GM18951 (cell line): ENCODE measurements around the gene PTRHD1.

Experiments used
- POLR2A ChIP-seq: IDR thresholded peaks from 4 replicates; pipeline ENCODE4 v1.6.1; 2011; ENCODE audit warnings: mild to moderate bottlenecking; ENCODE audit not compliant: insufficient read length, insufficient read depth; ENCODE audit errors: extremely low read depth
- in situ Hi-C: fragments of 300-500 bp; cut with MboI; formaldehyde crosslinking; loops from one replicate; pipeline ENCODE4 v1.12.0; 2022; ENCODE audit warnings: low sequenced_read_pairs, mixed read lengths, inconsistent platforms; ENCODE audit not compliant: unreplicated experiment

Gene PTRHD1

DNA sequence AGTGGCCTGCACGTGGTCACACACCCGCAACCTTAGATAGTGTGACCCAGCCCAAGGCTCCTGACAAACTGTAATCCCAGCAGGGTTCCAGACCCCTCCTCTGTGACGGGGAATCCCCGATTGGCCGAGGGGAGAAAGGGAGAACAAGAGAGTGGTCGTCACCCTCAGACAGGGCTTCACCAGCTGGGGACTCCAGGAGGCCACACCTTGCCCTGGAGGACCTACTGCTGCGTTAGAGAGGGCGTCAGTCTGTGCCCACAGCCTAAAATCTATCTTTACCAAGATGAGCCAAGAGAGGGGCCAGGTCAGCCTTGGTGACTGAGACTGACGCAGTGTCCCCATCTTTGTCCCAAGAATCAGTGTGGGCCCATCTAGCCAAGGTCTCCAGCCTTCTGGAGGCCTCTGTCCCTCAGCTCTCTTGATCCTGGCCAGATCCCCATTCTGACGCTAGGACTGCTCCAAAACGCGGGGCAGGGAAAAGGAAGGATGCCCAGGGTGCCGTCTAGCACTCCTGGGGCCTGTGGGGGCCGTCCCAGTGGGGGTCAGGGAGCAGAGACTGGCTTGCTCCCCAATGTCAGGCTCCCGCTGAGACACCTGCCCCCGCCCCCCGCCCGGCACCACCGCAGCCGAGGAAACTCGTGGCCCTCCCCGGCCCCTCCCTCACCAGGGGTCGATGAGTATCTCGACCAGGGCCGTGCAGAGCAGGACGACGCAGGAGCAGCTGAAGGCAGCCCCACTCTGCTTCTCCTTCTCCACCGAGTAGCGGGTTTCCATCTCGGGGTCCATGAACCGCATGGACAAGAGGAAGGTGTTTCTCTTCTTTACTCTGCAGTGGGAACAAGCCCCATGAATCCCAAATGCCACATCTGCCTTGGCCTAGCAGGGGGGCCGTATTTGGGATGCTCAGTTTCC, 40.9 kb upstream of the PTRHD1 start:
- in situ Hi-C loops = no loop called here
- TF ChIP-seq POLR2A = no peak

- TF ChIP-seq POLR2A = no peak
- in situ Hi-C loops = no loop called here
Measured at GRCh38 chr2:24832931-24833701, 39.9 kb upstream of the PTRHD1 start.

- TF ChIP-seq POLR2A = no peak
- in situ Hi-C loops = no loop called here
Measured at GRCh38 chr2:24832521-24832920, 39.3 kb upstream of the PTRHD1 start.

- no peak for TF ChIP-seq POLR2A
- in situ Hi-C loops = no loop called here
Measured at GRCh38 chr2:24832073-24832461, 38.9 kb upstream of the PTRHD1 start.

GRCh38 chr2:24831221-24832072, 38.3 kb upstream of the PTRHD1 start:
- TF ChIP-seq POLR2A = no peak
- in situ Hi-C loops = no loop called here

DNA sequence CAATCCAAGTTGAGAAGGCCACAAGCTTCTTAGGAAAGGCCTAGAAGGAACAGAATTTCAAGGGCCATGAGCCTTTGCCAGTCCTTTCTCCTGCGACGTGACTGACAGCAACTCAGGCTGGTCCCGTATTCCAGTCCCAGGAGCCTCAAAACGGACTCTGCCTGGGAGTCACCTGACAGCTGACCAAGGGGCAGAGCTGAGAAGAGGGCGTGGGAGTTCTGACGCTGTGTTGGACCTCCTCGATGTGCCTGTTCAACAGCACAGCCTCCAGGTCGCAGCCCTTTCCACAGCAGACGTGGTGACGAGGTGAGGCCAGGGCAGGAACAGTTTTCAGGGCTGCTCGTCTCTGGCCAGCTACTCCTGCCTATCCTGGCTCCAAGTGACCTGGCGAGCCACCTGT, 37.6 kb upstream of the PTRHD1 start:
- in situ Hi-C loops = no loop called here

DNA sequence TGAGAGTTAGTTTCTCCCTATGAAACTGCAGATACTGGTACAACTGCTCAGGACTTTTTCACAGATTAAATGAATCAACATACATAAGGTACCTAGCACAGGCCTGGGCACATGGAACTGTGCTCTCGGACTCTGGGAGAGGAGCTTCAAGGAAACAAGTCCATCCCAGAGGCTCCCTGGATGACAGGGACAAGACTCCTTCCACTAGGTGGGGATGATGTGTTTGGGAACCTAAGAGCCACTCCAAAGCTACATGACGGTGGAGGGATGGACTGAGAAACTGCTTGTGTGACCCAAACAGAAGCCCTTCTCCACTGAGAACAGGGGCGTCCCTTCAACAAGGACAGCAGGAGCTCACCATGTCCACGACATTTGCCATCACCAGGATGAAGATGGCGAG, 37.2 kb upstream of the PTRHD1 start:
- in situ Hi-C loops = no loop called here
- no peak for TF ChIP-seq POLR2A

More for the DNA sequence above, 37.6 kb upstream of the PTRHD1 start:
- TF ChIP-seq POLR2A = no peak

- TF ChIP-seq POLR2A = no peak
- in situ Hi-C loops = no loop called here
Measured at GRCh38 chr2:24828238-24828996, 35.2 kb upstream of the PTRHD1 start.

- TF ChIP-seq POLR2A = no peak
- in situ Hi-C loops = no loop called here
Measured at GRCh38 chr2:24827321-24828237, 34.4 kb upstream of the PTRHD1 start.

DNA sequence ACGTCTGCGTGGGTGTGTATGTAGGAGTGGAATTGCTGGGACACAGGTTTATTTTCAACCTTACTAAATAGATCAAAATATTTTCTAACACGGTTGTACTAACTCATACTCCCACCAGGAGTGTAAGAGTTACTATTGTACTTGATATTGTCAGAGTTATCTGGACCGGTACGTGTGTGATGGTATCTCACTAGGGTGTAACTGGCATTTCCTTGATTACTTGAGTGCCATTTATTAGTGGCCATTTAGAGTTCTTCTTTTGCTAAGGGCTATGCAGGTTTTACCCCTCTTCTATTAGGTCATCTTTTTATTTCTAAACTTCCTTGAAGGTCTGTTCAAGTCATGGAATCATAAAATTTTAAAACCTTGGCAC, 33.6 kb upstream of the PTRHD1 start:
- TF ChIP-seq POLR2A = no peak
- in situ Hi-C loops = no loop called here
